ENCODE data around the gene CDCA8. TPM values are rescaled to one million over a fixed set of nuclear protein-coding genes. Genes with fewer than 3 reads are reported as not detected.

The CDCA8 gene
- polyA plus RNA-seq, 4 donors = 16.2 to 18.9 (median 17.4) TPM

- DNase-seq (ENCODE audit: low read depth in 4 of 4, low spot score in 2 of 4) = no peak
Measured at GRCh38 chr1:37714226-37714625, 21.9 kb downstream of the CDCA8 start.

- DNase-seq (ENCODE audit: low read depth in 4 of 4, low spot score in 2 of 4) = no peak
Measured at GRCh38 chr1:37714689-37715088, 22.4 kb downstream of the CDCA8 start.

GRCh38 chr1:37716321-37716720, 24.0 kb downstream of the CDCA8 start:
- DNase-seq (ENCODE audit: low read depth in 4 of 4, low spot score in 2 of 4) = no peak

- no peak for DNase-seq (ENCODE audit: low read depth in 4 of 4, low spot score in 2 of 4)
Measured at GRCh38 chr1:37717631-37718030, 25.3 kb downstream of the CDCA8 start.

GRCh38 chr1:37718181-37718900, 26.0 kb downstream of the CDCA8 start:
- no peak for DNase-seq (ENCODE audit: low read depth in 4 of 4, low spot score in 2 of 4)

- no peak for DNase-seq (ENCODE audit: low read depth in 4 of 4, low spot score in 2 of 4)
Measured at GRCh38 chr1:37718901-37719571, 26.7 kb downstream of the CDCA8 start.

- no peak for DNase-seq (ENCODE audit: low read depth in 4 of 4, low spot score in 2 of 4)
Measured at GRCh38 chr1:37719572-37720195, 27.4 kb downstream of the CDCA8 start.

- no peak for DNase-seq (ENCODE audit: low read depth in 4 of 4, low spot score in 2 of 4)
Measured at GRCh38 chr1:37720231-37721130, 28.2 kb downstream of the CDCA8 start.

- no peak for DNase-seq (ENCODE audit: low read depth in 4 of 4, low spot score in 2 of 4)
Measured at GRCh38 chr1:37721565-37721964, 29.2 kb downstream of the CDCA8 start.

- DNase-seq (ENCODE audit: low read depth in 4 of 4, low spot score in 2 of 4) = no peak
Measured at GRCh38 chr1:37722181-37723071, 30.1 kb downstream of the CDCA8 start.

GRCh38 chr1:37723072-37723389, 30.7 kb downstream of the CDCA8 start:
- no peak for DNase-seq (ENCODE audit: low read depth in 4 of 4, low spot score in 2 of 4)

GRCh38 chr1:37723390-37724078, 31.2 kb downstream of the CDCA8 start:
- no peak for DNase-seq (ENCODE audit: low read depth in 4 of 4, low spot score in 2 of 4)

GRCh38 chr1:37724575-37724974, 32.3 kb downstream of the CDCA8 start:
- DNase-seq (ENCODE audit: low read depth in 4 of 4, low spot score in 2 of 4) = no peak

GRCh38 chr1:37725851-37726613, 33.7 kb downstream of the CDCA8 start:
- no peak for DNase-seq (ENCODE audit: low read depth in 4 of 4, low spot score in 2 of 4)

GRCh38 chr1:37726751-37727585, 34.7 kb downstream of the CDCA8 start:
- DNase-seq (ENCODE audit: low read depth in 4 of 4, low spot score in 2 of 4) = no peak

- DNase-seq (ENCODE audit: low read depth in 4 of 4, low spot score in 2 of 4) = no peak
Measured at GRCh38 chr1:37728416-37728815, 36.1 kb downstream of the CDCA8 start.

GRCh38 chr1:37730376-37730775, 38.1 kb downstream of the CDCA8 start:
- DNase-seq (ENCODE audit: low read depth in 4 of 4, low spot score in 2 of 4) = no peak
